ENCODE data around the gene FSD1L. TPM values are rescaled to one million over a fixed set of nuclear protein-coding genes. Genes with fewer than 3 reads are reported as not detected.

The FSD1L gene
- total RNA-seq, 1 donor = 6.5 TPM

DNA sequence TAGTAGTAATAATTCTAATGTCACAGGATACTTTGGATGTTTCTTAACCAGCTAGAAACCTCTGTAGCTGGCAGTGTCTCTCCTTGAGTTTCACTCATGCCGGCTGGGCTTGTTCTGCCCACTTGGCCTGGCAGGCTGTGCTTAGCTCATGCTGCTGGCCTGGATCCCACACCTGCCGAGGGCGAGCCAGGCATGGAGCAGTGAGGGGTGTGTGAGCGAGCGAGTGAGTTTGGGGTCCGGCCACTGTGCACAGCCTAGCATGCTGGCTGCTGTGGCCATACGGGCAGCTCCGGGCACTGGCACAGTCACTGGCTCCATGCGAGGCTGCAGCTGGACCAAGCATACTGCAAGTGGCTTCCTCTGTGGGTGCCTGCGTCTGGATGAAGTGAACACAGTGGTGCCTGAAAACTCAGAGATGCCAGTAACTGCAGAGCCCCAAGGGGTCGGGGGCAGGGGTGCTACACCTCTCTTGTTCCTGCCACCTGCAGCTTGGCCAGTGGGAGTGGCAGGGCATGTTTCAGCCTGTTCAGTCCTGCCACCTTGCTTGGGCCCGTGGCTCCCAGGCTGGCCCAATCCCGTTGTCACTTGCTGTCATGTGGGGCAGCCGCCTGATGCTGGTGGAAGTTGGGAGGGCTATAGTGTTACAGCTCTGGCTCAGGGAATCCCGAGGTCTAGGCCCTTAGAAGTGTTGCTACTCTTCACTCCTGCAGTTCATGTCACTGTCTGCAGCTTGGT lies 9.9 kb downstream of the FSD1L start:
- no peaks in the 10 kb centered on the region for H3K9me3 ChIP-seq (ENCODE audit: low read depth, low read length)
- no peak for DNase-seq (ENCODE audit: insufficient read length, low spot score, missing footprints)
- H3K27me3 ChIP-seq (ENCODE audit: insufficient read depth, low read length) = no peaks in the 10 kb centered on the region
- H3K27ac ChIP-seq (ENCODE audit: low read depth, low read length) = no peak overlapping the region
- TF ChIP-seq, protein P1, sequence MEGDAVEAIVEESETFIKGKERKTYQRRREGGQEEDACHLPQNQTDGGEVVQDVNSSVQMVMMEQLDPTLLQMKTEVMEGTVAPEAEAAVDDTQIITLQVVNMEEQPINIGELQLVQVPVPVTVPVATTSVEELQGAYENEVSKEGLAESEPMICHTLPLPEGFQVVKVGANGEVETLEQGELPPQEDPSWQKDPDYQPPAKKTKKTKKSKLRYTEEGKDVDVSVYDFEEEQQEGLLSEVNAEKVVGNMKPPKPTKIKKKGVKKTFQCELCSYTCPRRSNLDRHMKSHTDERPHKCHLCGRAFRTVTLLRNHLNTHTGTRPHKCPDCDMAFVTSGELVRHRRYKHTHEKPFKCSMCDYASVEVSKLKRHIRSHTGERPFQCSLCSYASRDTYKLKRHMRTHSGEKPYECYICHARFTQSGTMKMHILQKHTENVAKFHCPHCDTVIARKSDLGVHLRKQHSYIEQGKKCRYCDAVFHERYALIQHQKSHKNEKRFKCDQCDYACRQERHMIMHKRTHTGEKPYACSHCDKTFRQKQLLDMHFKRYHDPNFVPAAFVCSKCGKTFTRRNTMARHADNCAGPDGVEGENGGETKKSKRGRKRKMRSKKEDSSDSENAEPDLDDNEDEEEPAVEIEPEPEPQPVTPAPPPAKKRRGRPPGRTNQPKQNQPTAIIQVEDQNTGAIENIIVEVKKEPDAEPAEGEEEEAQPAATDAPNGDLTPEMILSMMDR (IDR thresholded peaks at IDR 0.05; ENCODE audit: extremely low read depth, low read depth, low read length) = no peak
- no peak overlapping the region for H2AFZ ChIP-seq (ENCODE audit: low read length)
- no peaks in the 10 kb centered on the region for H3K36me3 ChIP-seq (ENCODE audit: insufficient read depth, low read length)
- peaks cover 91% of the 10 kb centered on the region for H3K79me2 ChIP-seq (ENCODE audit: insufficient read depth, low read length)
- no peak overlapping the region for H3K4me3 ChIP-seq (ENCODE audit: insufficient read depth, low read length)
- H4K20me1 ChIP-seq (ENCODE audit: insufficient read depth, low read length) = peaks cover 15% of the 10 kb centered on the region
- no peaks in the 10 kb centered on the region for H3K4me1 ChIP-seq (ENCODE audit: insufficient read depth, low read length)
- H3K4me2 ChIP-seq (ENCODE audit: insufficient read depth, low read length) = no peak overlapping the region

DNA sequence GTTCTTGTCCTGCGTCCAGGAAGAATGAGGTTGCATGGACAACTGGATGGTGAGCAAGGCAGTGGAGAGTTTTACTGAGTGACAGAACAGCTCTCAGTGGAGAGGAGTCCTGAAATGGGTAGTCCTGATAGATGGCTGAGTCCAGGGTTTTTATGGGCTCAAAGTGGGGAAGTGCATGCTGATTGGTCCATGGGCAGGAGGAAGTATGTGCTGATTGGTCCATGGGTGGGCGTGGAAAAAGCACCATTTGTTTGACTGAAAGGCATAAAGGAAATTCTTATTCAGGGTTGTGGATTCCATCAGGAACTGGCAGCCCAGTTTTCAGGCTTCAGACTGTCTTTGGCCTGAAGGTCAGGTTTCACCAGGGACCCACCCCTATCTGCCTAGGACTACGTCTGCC lies 10.6 kb downstream of the FSD1L start:
- H3K27ac ChIP-seq (ENCODE audit: low read depth, low read length) = no peak overlapping the region
- TF ChIP-seq, protein P1 (IDR thresholded peaks at IDR 0.05; ENCODE audit: extremely low read depth, low read depth, low read length) = no peak
- no peak for DNase-seq (ENCODE audit: insufficient read length, low spot score, missing footprints)
- H3K36me3 ChIP-seq (ENCODE audit: insufficient read depth, low read length) = no peaks in the 10 kb centered on the region
- H2AFZ ChIP-seq (ENCODE audit: low read length) = no peak overlapping the region
- no peaks in the 10 kb centered on the region for H3K4me1 ChIP-seq (ENCODE audit: insufficient read depth, low read length)
- H3K27me3 ChIP-seq (ENCODE audit: insufficient read depth, low read length) = no peaks in the 10 kb centered on the region
- H3K4me2 ChIP-seq (ENCODE audit: insufficient read depth, low read length) = no peak overlapping the region
- peaks cover 86% of the 10 kb centered on the region for H3K79me2 ChIP-seq (ENCODE audit: insufficient read depth, low read length)
- H4K20me1 ChIP-seq (ENCODE audit: insufficient read depth, low read length) = peaks cover 15% of the 10 kb centered on the region
- no peak overlapping the region for H3K4me3 ChIP-seq (ENCODE audit: insufficient read depth, low read length)
- H3K9me3 ChIP-seq (ENCODE audit: low read depth, low read length) = no peaks in the 10 kb centered on the region

DNA sequence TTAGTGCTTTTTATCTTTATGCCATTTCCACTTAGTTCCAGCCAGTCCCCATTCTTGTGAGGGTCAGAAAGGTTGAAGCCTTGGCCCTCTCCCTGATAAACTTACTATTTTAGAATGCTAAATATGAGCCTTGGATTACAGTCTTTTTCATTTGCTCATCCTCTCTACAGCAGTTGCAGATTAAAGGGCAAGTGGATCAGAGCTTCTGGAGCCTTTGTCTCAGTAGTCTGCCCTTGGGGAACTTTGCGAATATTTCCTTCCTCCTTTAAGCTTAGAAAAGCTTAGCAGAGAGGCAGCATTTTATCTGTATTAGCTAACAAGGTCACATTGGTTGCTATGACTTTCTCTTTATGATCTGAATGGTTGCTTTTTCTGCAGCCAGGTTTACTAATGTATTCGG lies 11.5 kb downstream of the FSD1L start:
- H3K4me2 ChIP-seq (ENCODE audit: insufficient read depth, low read length) = no peak overlapping the region
- DNase-seq (ENCODE audit: insufficient read length, low spot score, missing footprints) = no peak
- peaks cover 78% of the 10 kb centered on the region for H3K79me2 ChIP-seq (ENCODE audit: insufficient read depth, low read length)
- peaks cover 14% of the 10 kb centered on the region for H4K20me1 ChIP-seq (ENCODE audit: insufficient read depth, low read length)
- H3K36me3 ChIP-seq (ENCODE audit: insufficient read depth, low read length) = no peaks in the 10 kb centered on the region
- no peak overlapping the region for H3K4me3 ChIP-seq (ENCODE audit: insufficient read depth, low read length)
- H2AFZ ChIP-seq (ENCODE audit: low read length) = no peak overlapping the region
- no peaks in the 10 kb centered on the region for H3K4me1 ChIP-seq (ENCODE audit: insufficient read depth, low read length)
- no peaks in the 10 kb centered on the region for H3K9me3 ChIP-seq (ENCODE audit: low read depth, low read length)
- TF ChIP-seq, protein P1 (IDR thresholded peaks at IDR 0.05; ENCODE audit: extremely low read depth, low read depth, low read length) = no peak
- H3K27ac ChIP-seq (ENCODE audit: low read depth, low read length) = no peak overlapping the region
- H3K27me3 ChIP-seq (ENCODE audit: insufficient read depth, low read length) = no peaks in the 10 kb centered on the region

DNA sequence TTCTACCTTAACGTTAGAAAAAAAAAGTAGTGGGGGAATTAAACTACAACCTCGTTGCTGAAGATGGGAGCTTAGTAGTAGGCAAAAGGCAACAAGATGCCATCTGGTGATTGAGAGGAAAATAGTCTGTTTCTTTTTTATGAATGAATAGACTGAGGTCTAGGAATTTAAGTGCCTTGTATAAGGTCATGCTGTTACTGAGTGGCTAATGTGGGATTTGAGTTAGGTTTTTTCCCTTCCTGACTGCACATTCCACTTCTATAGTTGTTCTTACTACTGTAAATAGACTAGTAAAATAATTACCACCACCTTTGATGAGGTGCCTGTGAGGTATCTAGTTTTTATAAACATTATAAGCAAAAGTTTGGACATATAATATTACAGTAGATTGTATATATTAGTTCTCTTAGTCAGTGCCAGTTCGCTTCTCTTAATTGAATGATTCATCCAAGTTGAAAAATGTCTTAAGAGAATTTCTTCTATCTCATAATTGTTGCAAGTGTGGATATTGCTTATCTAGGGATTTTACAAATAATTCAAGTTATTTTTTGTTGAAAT lies 19.1 kb downstream of the FSD1L start:
- no peak overlapping the region for H2AFZ ChIP-seq (ENCODE audit: low read length)
- no peaks in the 10 kb centered on the region for H3K4me1 ChIP-seq (ENCODE audit: insufficient read depth, low read length)
- peaks cover 27% of the 10 kb centered on the region for H3K36me3 ChIP-seq (ENCODE audit: insufficient read depth, low read length)
- no peak overlapping the region for H3K4me2 ChIP-seq (ENCODE audit: insufficient read depth, low read length)
- no peak for DNase-seq (ENCODE audit: insufficient read length, low spot score, missing footprints)
- H3K9me3 ChIP-seq (ENCODE audit: low read depth, low read length) = no peaks in the 10 kb centered on the region
- no peak overlapping the region for H3K4me3 ChIP-seq (ENCODE audit: insufficient read depth, low read length)
- H3K27me3 ChIP-seq (ENCODE audit: insufficient read depth, low read length) = no peaks in the 10 kb centered on the region
- TF ChIP-seq, protein P1 (IDR thresholded peaks at IDR 0.05; ENCODE audit: extremely low read depth, low read depth, low read length) = no peak
- H3K79me2 ChIP-seq (ENCODE audit: insufficient read depth, low read length) = peaks cover 19% of the 10 kb centered on the region
- no peak overlapping the region for H3K27ac ChIP-seq (ENCODE audit: low read depth, low read length)
- no peaks in the 10 kb centered on the region for H4K20me1 ChIP-seq (ENCODE audit: insufficient read depth, low read length)

Measured in osteoblast (primary cell).